GM19372 (cell line): ENCODE data around the gene GLRX.

Experiments used
- ATAC-seq: cut with Tn5 transposase; IDR thresholded peaks from one replicate; pipeline ENCODE4 v1.9.1; 2021; ENCODE audit warnings: mild to moderate bottlenecking, low read depth, moderate library complexity; ENCODE audit not compliant: unreplicated experiment

GLRX gene

GRCh38 chr5:95786821-95787418 is 35.6 kb downstream of the GLRX start:
- no peak for ATAC-seq

- no peak for ATAC-seq
Measured at GRCh38 chr5:95784514-95785302, 37.8 kb downstream of the GLRX start.

- no peak for ATAC-seq
Measured at GRCh38 chr5:95783661-95784060, 38.9 kb downstream of the GLRX start.

- no peak for ATAC-seq
Measured at GRCh38 chr5:95782181-95782580, 40.3 kb downstream of the GLRX start.

- ATAC-seq, result peak; percentile 96
Measured at GRCh38 chr5:95781101-95781583, 41.4 kb downstream of the GLRX start.

- ATAC-seq, result no peak
Measured at GRCh38 chr5:95780597-95780996, 41.9 kb downstream of the GLRX start.

GRCh38 chr5:95779611-95780010 is 42.9 kb downstream of the GLRX start:
- ATAC-seq, result no peak

GRCh38 chr5:95778713-95779436 is 43.7 kb downstream of the GLRX start:
- no peak for ATAC-seq

GRCh38 chr5:95777441-95777840 is 45.1 kb downstream of the GLRX start:
- no peak for ATAC-seq

GRCh38 chr5:95773335-95774059 is 49.0 kb downstream of the GLRX start:
- ATAC-seq, result no peak

- ATAC-seq, result no peak
Measured at GRCh38 chr5:95771892-95772291, 50.6 kb downstream of the GLRX start.

- no peak for ATAC-seq
Measured at GRCh38 chr5:95770830-95771708, 51.5 kb downstream of the GLRX start.

GRCh38 chr5:95768731-95769130 is 53.8 kb downstream of the GLRX start:
- no peak for ATAC-seq

GRCh38 chr5:95763941-95764340 is 58.6 kb downstream of the GLRX start:
- no peak for ATAC-seq
